ENCODE results near the gene SEPTIN7.

The SEPTIN7 gene

GRCh38 chr7:35848725-35849124 lies 47.9 kb downstream of the SEPTIN7 start:
- no peak overlapping the region for H3K4me3 ChIP-seq (replicated peaks; ENCODE audit: low read depth, low read length)
- DNase-seq (ENCODE audit: low read depth) = no peak
- no peak for TF ChIP-seq CTCF (IDR thresholded peaks at IDR 0.05; ENCODE audit: low read length, missing control alignments)

DNA sequence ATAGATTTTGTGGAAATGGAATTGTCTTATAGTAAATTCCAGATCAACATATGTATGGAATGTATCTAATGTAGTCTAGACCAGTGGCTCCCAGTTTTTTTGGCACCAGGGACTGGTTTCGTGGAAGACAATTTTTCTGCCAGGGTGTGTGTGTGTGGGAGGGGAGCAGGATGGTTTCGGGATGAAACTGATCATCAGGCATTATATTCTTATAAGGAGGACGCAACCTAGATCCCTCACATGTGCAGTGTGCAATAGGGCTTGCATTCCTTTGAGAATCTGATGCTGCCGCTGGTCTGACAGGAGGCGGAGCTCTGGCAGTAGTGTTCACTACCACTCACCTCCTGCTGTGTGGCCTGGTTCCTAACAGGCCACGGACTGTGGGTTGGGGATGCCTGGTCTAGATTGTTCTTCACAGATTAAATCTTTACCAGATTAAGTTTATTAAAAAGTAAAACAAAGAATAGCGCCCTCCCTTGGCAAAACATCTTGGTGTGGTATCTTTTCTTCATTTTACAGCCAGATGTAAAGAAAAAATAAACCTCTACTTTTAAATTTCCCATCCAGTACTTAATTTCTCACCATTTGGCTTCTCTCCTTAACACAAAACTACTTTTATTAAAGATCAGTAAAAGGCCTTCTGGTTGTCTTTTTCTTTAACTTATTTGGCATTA lies 48.4 kb downstream of the SEPTIN7 start:
- DNase-seq (ENCODE audit: low read depth) = peak; percentile 55

DNA sequence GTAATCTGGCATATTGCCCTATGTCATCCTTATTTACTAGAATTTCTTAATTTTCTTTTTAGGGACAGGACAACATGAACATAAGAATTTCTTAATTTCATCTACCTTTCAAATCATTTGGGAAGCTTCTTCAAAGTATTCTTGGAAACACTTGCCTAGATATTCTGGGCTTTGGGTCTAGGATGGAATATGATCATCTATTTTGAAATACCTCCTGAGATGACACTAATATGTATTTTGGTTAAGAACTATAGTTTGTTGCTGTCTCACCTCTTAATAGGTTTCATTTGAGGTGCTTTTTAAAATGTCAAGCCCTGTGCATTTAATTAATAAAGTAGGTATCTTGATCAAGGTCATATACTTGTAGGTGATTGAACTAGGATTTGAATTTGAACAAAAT lies 49.1 kb downstream of the SEPTIN7 start:
- DNase-seq (ENCODE audit: low read depth) = no peak
- TF ChIP-seq CTCF (IDR thresholded peaks at IDR 0.05; ENCODE audit: low read length, missing control alignments) = no peak
- H3K4me3 ChIP-seq (replicated peaks; ENCODE audit: low read depth, low read length) = no peak overlapping the region

More for the DNA sequence above, 48.4 kb downstream of the SEPTIN7 start:
- no peak for TF ChIP-seq CTCF (IDR thresholded peaks at IDR 0.05; ENCODE audit: low read length, missing control alignments)
- no peak overlapping the region for H3K4me3 ChIP-seq (replicated peaks; ENCODE audit: low read depth, low read length)
